GM15510 (cell line): ENCODE measurements around the gene RCSD1.

Source experiments
- POLR2A ChIP-seq: IDR thresholded peaks from 3 replicates; pipeline ENCODE4 v1.6.1; 2011; ENCODE audit warnings: borderline replicate concordance; ENCODE audit not compliant: insufficient read length; ENCODE audit errors: extremely low read depth

RCSD1 gene

DNA sequence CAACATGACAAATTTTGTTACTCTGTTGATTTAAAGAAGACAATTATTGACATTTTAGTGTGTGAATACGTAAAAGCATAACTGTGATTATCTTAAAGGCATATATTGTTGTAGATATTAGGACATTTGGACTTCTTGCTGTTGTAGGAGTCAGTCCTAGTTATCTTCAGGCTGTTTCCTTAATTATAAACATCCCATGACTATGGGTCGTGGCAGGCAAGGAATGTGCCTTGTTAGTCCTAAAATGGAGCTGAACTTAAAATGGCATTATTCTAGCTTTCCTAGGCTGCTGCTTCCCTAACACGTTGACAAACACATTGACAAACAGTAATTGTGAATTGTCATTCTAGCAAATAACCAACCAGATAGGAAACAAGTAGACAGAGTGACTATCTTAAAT, 87.3 kb downstream of the RCSD1 start:
- TF ChIP-seq POLR2A, result no peak

DNA sequence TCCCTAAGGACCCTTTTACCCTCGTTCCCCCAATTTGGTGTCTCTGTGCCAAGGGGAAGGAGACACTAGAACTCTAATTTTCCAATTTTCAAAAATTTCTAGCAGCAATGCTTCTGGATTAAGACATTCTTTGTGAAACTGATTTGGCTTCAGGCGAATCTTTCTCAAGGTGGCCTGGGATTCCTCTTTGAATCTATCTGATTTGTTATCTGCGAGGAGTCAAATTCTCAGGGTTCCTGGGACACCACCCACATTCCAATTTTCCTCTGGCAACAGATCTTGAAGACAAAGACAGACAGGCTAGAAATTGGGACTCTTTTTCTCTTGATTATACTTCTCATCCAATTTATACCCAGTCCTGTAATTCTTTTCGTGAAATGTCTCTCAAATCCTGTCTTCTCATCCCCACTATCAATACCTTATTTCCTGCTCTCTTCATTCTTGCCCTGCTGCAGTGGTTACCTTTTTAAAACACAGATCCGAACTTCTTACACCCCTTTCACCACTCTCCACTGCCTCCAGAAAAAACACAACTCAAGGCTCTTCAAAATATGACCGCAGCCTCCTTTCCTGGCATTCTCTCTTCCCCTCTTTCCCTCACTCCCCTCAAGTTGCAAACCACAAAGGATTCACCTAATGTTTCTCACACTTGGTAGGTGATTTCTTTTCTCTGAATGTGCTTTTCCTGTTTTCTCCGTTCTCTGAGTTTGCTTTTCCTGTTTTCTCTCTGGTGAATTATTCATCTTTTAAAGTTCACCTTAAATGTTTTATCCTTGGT, 89.1 kb downstream of the RCSD1 start:
- no peak for TF ChIP-seq POLR2A

GRCh38 chr1:167720965-167721616, 91.1 kb downstream of the RCSD1 start:
- TF ChIP-seq POLR2A, result no peak

DNA sequence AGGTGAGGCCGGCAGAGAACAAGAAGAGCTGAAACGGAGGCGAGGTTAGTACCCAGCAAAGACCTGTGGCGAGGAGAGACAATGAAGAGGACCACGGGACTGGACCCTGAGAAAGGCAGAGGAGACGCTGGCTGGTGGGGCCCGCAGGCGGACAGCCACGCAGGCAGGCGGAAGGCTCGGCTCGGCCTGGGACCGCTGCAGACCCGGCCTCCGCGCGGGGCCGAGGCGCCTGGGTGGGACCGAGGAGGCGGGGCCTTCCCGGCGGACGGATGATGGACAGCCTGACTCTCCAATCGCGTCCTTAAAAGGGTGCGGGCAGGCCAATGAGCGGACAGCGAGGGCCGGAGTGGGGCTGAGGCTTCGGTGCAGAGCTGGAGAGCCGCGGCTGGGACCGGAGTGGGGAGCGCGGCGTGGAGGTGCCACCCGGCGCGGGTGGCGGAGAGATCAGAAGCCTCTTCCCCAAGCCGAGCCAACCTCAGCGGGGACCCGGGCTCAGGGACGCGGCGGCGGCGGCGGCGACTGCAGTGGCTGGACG, 91.7 kb downstream of the RCSD1 start, which contains the start of gene MPZL1:
TSS of gene MPZL1 (plus strand) at position 366 of the 535 bp plus-strand sequence. CDS start 170 bp downstream, outside the sequence.
- TF ChIP-seq POLR2A, result peak; percentile 75

GRCh38 chr1:167722152-167722869, 92.3 kb downstream of the RCSD1 start:
- TF ChIP-seq POLR2A, result no peak

DNA sequence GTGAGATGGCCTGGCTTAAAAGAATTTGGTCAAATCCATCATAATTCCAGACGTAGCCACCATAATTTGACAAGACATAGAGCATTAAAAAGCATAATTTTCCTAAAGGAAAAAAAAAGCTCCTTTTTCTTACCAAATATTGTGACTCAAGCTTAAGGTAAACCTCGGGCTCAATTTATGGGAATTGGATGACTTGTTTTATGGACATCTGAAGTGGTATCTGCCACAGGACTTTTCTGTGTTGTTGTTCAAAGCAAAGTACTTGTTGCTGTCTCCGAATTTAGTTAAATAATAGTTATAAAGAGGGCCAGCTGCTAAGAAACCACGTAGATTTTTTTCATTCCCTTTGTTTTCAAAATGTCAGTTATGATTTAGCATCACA, 92.8 kb downstream of the RCSD1 start:
- TF ChIP-seq POLR2A, result no peak

GRCh38 chr1:167723707-167724323, 93.8 kb downstream of the RCSD1 start:
- TF ChIP-seq POLR2A, result no peak

DNA sequence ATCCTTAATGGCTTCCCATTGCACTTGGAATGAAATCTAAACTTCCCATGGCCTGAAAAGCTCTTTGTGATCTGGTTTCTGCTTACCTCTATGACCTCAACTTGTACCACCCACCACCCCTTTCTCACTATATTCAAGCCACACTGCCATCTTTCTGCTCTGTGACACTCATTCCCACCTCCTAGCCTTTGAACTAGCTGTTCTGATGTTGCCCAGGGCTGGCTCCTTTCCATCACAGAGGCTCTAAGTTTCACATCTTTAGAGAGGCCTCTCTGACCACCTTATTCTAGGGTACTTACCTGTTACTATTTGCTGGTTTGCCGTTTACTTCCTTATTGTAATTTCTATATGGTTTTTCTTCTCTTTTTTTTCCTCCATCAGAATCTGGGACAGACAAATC, 96.0 kb downstream of the RCSD1 start:
- no peak for TF ChIP-seq POLR2A

GRCh38 chr1:167728818-167729410, 98.9 kb downstream of the RCSD1 start:
- TF ChIP-seq POLR2A, result no peak

DNA sequence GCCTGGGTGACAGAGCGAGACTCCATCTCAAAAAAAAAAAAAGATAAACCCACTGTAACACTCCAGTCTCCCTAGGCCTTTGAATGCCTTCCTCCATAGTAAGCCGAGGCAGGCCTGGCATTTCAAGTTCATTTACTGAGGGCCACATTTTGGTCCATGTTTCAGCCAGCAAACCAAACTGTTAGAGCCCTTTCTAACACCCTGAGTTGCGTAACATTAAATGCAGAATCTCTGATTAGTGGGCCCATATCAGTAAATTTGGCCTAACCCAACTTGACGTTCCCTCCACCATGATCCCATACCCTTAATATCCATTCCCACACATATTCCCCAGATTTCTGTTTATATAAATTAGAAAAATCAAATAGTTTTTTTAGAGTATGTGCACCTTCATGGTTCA, 104.2 kb downstream of the RCSD1 start:
- TF ChIP-seq POLR2A, result no peak

DNA sequence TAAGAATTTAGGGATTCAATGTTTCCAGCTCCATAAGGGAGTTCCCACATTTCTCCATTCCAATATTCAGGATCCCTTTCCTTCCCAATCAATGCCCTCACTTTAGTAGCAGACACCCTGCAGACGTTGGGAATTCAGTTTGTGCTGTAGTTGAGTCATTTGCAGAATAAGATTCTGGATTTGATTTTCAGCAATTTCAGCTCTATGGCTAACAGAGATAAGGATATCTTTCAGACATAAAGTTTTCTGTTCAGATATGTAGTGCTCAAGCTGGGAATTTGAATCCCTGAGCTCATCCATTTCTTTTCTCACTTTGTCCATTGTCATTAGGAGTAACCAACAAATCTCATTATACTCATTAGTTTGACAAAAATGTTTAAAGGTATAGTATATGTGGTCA, 104.8 kb downstream of the RCSD1 start:
- no peak for TF ChIP-seq POLR2A

GRCh38 chr1:167737169-167737568, 107.1 kb downstream of the RCSD1 start:
- no peak for TF ChIP-seq POLR2A

DNA sequence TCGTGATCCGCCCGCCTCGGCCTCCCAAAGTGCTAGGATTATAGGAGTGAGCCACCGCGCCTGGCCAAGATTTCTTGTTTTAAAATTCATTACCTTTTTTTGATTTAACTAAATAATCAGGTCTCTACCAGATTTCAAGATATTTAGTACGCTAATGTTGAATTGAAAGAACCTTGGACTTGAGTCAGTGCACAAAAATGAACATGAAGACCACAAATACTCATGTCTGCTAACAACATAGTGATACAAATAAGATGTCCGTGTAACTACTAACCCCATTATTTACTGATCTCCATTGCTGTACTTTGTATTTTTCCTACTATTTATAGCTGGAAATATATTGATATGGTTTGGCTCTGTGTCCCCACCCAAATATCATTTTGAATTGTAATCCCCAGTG, 108.1 kb downstream of the RCSD1 start:
- no peak for TF ChIP-seq POLR2A

DNA sequence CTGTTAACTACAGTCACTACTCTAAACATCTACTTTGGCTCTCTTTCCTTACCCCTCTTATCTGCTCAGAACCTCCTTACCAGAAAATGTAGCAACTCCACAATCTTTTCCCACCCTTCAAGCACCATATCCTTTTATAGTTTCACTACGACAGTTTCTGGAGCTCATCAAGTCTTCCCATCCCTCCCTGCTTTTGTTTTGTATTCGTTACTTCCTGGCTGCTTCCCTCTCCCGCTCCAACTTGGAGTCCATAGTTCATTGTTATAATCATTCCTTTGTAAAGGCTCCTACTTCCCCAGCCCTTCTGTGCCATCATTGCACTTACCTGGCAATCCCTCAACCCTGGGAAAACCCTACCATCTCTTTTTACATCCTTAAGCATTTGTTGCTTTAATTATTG, 109.7 kb downstream of the RCSD1 start:
- TF ChIP-seq POLR2A, result no peak

GRCh38 chr1:167744901-167745300, 114.9 kb downstream of the RCSD1 start:
- TF ChIP-seq POLR2A, result no peak

- TF ChIP-seq POLR2A, result no peak
Measured at GRCh38 chr1:167746013-167746672, 116.1 kb downstream of the RCSD1 start.
